Ishikawa (cell line): ENCODE measurements around the gene BCR.

Experiments used
- CEBPB ChIP-seq: IDR thresholded peaks from 2 replicates; pipeline ENCODE4 v1.6.1; 2012
- CREB1 ChIP-seq: IDR thresholded peaks from 2 replicates; pipeline ENCODE4 v1.6.1; 2012; ENCODE audit warnings: low read depth
- EGR1 ChIP-seq: IDR thresholded peaks from 2 replicates; pipeline ENCODE4 v1.6.1; 2012
- EP300 ChIP-seq: IDR thresholded peaks from 2 replicates; pipeline ENCODE4 v1.6.1; 2012; ENCODE audit warnings: borderline replicate concordance
- FOXM1 ChIP-seq: IDR thresholded peaks from 2 replicates; pipeline ENCODE4 v1.6.1; 2012; ENCODE audit warnings: low read depth, borderline replicate concordance
- MAX ChIP-seq: IDR thresholded peaks from 2 replicates; pipeline ENCODE4 v1.6.1; 2012
- NFIC ChIP-seq: IDR thresholded peaks from 2 replicates; pipeline ENCODE4 v1.6.1; 2012
- RAD21 ChIP-seq: IDR thresholded peaks from 2 replicates; pipeline ENCODE4 v1.6.1; 2012; ENCODE audit warnings: low read depth
- REST ChIP-seq: IDR thresholded peaks from 2 replicates; pipeline ENCODE4 v1.6.1; 2012; ENCODE audit warnings: low read depth, mild to moderate bottlenecking
- TAF1 ChIP-seq: IDR thresholded peaks from 2 replicates; pipeline ENCODE4 v1.6.1; 2012; ENCODE audit warnings: low read depth, mild to moderate bottlenecking
- TCF12 ChIP-seq: IDR thresholded peaks from 2 replicates; pipeline ENCODE4 v1.6.1; 2012; ENCODE audit warnings: low read depth
- TEAD4 ChIP-seq: IDR thresholded peaks from 2 replicates; pipeline ENCODE4 v1.6.1; 2012
- USF1 ChIP-seq: IDR thresholded peaks from 2 replicates; pipeline ENCODE4 v1.6.1; 2012
- YY1 ChIP-seq: IDR thresholded peaks from 2 replicates; pipeline ENCODE4 v1.6.1; 2012; ENCODE audit warnings: low read depth
- ZBTB7A ChIP-seq: IDR thresholded peaks from 2 replicates; pipeline ENCODE4 v1.6.1; 2012; ENCODE audit warnings: low read depth

BCR gene

GRCh38 chr22:23147617-23148387, 32.5 kb upstream of the BCR start:
- TF ChIP-seq CEBPB, result no peak
- no peak for TF ChIP-seq MAX
- no peak for TF ChIP-seq TCF12
- no peak for TF ChIP-seq RAD21
- no peak for TF ChIP-seq EP300
- no peak for TF ChIP-seq NFIC
- no peak for TF ChIP-seq USF1
- TF ChIP-seq REST, result no peak
- no peak for TF ChIP-seq YY1

- TF ChIP-seq REST (no peak), TEAD4 (no peak), CEBPB (no peak), NFIC (no peak), FOXM1 (no peak), YY1 (no peak), EP300 (no peak), RAD21 (no peak), MAX (no peak), TCF12 (no peak), ZBTB7A (no peak), EGR1 (no peak), USF1 (no peak), CREB1 (no peak), TAF1 (no peak)
These were observed 30.5 kb upstream of the BCR start for GRCh38 chr22:23149743-23150238.

- TF ChIP-seq CEBPB (no peak), CREB1 (no peak), USF1 (no peak), TEAD4 (no peak), EP300 (no peak), TCF12 (no peak), NFIC (no peak), FOXM1 (no peak), ZBTB7A (no peak), RAD21 (no peak), EGR1 (no peak), MAX (no peak), TAF1 (no peak), REST (no peak), YY1 (no peak)
These were observed 29.5 kb upstream of the BCR start for GRCh38 chr22:23150762-23151161.

- no peak for TF ChIP-seq MAX
- no peak for TF ChIP-seq EP300
- no peak for TF ChIP-seq FOXM1
- TF ChIP-seq EGR1, result no peak
- TF ChIP-seq NFIC, result no peak
- TF ChIP-seq TCF12, result no peak
- no peak for TF ChIP-seq TEAD4
- TF ChIP-seq YY1, result no peak
- TF ChIP-seq RAD21, result no peak
- TF ChIP-seq ZBTB7A, result no peak
These were observed 28.5 kb upstream of the BCR start for GRCh38 chr22:23151827-23152226.
